ENCODE results near the gene ZFP36L2.

ZFP36L2 gene

DNA sequence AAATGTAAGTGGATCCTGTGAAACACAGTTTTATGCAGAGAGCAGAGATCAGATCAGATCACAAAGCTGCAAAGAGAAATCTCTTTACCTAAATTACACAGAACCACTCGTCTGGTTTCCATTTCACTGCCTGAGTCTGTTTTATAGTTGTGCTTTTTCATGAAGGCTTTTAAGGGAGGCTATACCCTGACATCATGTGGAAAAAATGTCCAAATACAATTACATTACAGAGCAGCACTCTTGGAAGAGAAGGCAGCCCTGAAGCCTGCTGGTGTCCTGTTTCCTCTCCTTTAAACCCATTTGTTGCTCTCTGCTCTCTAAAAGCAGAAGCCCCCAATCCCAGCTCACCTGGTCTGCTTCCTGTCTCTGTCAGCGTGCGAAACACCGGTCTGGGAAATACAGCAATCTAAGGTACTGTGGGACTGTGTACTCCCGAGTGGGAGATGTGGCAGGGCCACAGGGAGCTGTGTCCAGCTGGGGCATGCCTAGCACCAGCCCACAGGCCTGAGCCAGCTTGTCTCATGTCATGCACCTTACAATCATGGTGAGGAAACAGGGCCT is 24.8 kb upstream of the ZFP36L2 start:
- peak; percentile 70 for DNase-seq (ENCODE audit: extremely low read depth, low read depth)
- no peak overlapping the region for H3K4me3 ChIP-seq (replicated peaks; ENCODE audit: low read depth, low read length)
- TF ChIP-seq, protein P1, sequence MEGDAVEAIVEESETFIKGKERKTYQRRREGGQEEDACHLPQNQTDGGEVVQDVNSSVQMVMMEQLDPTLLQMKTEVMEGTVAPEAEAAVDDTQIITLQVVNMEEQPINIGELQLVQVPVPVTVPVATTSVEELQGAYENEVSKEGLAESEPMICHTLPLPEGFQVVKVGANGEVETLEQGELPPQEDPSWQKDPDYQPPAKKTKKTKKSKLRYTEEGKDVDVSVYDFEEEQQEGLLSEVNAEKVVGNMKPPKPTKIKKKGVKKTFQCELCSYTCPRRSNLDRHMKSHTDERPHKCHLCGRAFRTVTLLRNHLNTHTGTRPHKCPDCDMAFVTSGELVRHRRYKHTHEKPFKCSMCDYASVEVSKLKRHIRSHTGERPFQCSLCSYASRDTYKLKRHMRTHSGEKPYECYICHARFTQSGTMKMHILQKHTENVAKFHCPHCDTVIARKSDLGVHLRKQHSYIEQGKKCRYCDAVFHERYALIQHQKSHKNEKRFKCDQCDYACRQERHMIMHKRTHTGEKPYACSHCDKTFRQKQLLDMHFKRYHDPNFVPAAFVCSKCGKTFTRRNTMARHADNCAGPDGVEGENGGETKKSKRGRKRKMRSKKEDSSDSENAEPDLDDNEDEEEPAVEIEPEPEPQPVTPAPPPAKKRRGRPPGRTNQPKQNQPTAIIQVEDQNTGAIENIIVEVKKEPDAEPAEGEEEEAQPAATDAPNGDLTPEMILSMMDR (IDR thresholded peaks at IDR 0.05; ENCODE audit: low read depth, low read length, missing control alignments): no peak

DNA sequence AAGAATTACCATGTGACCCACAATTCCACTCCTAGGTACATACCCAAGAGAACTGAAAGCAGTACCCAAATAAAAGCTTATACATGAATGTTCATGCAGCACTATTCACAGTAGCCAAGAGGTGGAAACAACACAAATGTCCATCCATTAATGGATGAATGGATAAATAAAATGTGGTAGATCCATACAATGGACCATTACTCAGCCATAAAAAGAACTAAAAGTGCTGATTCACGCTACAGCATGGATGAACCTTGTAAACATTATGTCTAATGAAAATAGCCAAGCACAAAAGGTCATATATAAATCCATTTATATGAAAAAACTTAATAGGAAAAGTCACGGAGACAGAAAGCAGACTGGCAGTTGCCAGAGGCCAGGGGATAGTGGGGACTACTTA is 23.6 kb upstream of the ZFP36L2 start:
- H3K4me3 ChIP-seq (replicated peaks; ENCODE audit: low read depth, low read length): no peak overlapping the region
- DNase-seq (ENCODE audit: extremely low read depth, low read depth): no peak
- TF ChIP-seq, protein P1 (IDR thresholded peaks at IDR 0.05; ENCODE audit: low read depth, low read length, missing control alignments): no peak

DNA sequence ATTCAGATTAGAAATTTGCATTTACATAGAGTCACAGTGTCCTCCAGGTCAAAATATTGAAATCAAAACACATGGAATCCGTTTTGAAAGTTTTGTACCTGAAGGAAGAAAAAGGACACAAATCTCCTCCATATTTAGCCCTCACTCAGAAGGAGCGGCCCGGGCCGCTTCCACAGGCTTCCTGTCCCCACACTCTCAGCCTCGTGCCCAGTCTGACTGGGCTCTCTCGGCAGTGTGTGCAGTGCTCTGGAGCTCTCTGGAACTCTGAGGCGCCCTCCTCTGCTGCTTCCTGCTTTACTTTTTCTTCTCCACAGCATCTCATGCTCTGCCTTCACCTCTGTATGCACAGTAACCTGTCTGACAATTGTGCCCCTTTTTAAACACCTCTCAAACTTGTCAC is 22.2 kb upstream of the ZFP36L2 start:
- H3K4me3 ChIP-seq (replicated peaks; ENCODE audit: low read depth, low read length): no peak overlapping the region
- DNase-seq (ENCODE audit: extremely low read depth, low read depth): no peak
- TF ChIP-seq, protein P1 (IDR thresholded peaks at IDR 0.05; ENCODE audit: low read depth, low read length, missing control alignments): no peak

DNA sequence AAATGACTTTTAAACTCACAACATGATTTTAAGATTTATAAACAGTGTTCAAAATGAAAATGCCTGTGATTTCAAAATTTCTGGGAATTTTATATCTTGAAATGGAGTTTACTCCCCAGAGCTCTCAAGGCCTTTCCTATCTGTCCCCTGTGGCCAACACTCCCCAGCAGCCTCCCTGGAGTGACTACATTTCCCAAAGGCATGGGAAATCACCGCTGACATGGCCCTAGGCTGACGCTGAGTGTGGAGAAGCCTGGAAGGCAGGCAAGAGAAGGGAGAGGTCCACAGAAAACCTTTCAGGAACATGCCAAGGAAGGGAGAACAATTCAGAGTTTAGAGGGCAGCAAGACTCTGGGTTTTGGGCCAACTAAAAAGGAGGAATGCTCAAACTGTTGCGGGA is 20.2 kb upstream of the ZFP36L2 start:
- no peak overlapping the region for H3K4me3 ChIP-seq (replicated peaks; ENCODE audit: low read depth, low read length)
- TF ChIP-seq, protein P1 (IDR thresholded peaks at IDR 0.05; ENCODE audit: low read depth, low read length, missing control alignments): no peak
- no peak for DNase-seq (ENCODE audit: extremely low read depth, low read depth)

DNA sequence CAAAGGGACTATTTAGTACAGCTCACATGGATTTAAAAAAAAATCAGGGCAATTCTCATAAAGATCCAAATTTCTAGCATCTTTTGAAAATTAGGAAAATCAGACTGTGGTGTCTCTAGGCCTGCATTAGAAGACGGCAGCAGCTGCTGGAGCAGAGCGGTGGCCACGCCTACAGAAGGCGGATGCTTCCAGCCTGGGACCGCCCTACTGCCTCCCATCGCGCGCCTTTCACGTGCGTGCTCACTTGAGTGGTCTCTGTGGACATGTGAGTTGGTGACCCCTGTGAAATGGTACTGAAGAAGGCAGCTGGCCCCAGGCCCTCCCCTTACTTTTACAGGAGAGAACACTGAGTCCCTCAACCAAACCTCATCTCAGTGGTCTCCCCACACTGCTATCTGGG is 15.2 kb upstream of the ZFP36L2 start:
- DNase-seq (ENCODE audit: extremely low read depth, low read depth): no peak
- TF ChIP-seq, protein P1 (IDR thresholded peaks at IDR 0.05; ENCODE audit: low read depth, low read length, missing control alignments): no peak
- no peak overlapping the region for H3K4me3 ChIP-seq (replicated peaks; ENCODE audit: low read depth, low read length)

DNA sequence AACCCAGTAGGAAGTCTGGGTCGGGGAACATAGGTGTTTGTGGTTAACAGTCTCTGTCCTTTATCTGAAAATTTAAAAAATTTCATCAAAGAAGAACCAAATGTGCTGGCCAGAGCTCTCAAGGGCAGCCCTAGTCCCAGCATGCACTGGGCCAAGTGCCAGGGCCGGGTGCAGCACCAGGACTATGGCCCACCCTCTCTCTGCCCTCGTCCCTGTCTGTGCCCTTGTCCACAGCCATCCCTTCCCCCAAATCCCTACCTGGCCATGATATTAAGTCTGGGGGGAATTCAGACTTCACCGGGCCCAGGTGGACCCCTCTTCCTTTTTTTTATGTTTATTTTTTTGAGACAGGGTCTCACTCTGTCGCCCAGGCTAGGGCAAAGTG is 14.4 kb upstream of the ZFP36L2 start:
- no peak for DNase-seq (ENCODE audit: extremely low read depth, low read depth)
- no peak overlapping the region for H3K4me3 ChIP-seq (replicated peaks; ENCODE audit: low read depth, low read length)
- TF ChIP-seq, protein P1 (IDR thresholded peaks at IDR 0.05; ENCODE audit: low read depth, low read length, missing control alignments): no peak
